H1 (cell line): Measurements from ENCODE around the gene CAMKK1. TPM values are rescaled to one million over a fixed set of nuclear protein-coding genes. Genes with fewer than 3 reads are reported as not detected.

Experiments
- CHD2 ChIP-seq: IDR thresholded peaks from 2 replicates; pipeline ENCODE4 v1.6.1; 2012; ENCODE audit warnings: low read length, improper control_type of control experiment
- KDM4A ChIP-seq: IDR thresholded peaks from one replicate; pipeline ENCODE4 v1.7.1; 2012; ENCODE audit warnings: low read depth, mild to moderate bottlenecking, moderate library complexity, low read length, inconsistent platforms; ENCODE audit not compliant: severe bottlenecking
- SIRT6 ChIP-seq: IDR thresholded peaks from one replicate; pipeline ENCODE4 v1.7.1; 2012; ENCODE audit warnings: low read length, inconsistent platforms
- TEAD4 ChIP-seq: IDR thresholded peaks from 2 replicates; pipeline ENCODE4 v1.6.1; 2012; ENCODE audit warnings: low read depth, low read length, inconsistent platforms, mixed read lengths
- polyA plus RNA-seq, 7 experiments: library from polyadenylated mRNA; depleted of rRNA in 3 of 7; stranded (reverse) in 5 of 7; unstranded in 2 of 7; fragments of >200 nt in 5 of 7; fragments of 200-250 nt in 2 of 7; gene quantifications; 1 replicate in 5 of 7; 2 replicates in 1 of 7; 4 replicates in 1 of 7; pipeline versions ENCODE4 v1.2.1 to v1.2.3, GENCODE V29; 2011 to 2013; ENCODE audit warnings: missing spikeins in 2 of 7, mixed read lengths in 2 of 7
- total RNA-seq: library from RNA; stranded (reverse); fragmentation: NEBNext Ultra II Directional; extraction: Animal tissue kit (Norgen Biotek cat#: 25700); gene quantifications from 2 replicates; pipeline ENCODE4 v1.2.1, GENCODE V29; 2021

Gene CAMKK1
- total and polyA plus RNA-seq, 2 of the 8 experiments (the other 6 are each of a cell fraction or from before 2014, with no cell fraction given) = 7.1 to 7.6 TPM

DNA sequence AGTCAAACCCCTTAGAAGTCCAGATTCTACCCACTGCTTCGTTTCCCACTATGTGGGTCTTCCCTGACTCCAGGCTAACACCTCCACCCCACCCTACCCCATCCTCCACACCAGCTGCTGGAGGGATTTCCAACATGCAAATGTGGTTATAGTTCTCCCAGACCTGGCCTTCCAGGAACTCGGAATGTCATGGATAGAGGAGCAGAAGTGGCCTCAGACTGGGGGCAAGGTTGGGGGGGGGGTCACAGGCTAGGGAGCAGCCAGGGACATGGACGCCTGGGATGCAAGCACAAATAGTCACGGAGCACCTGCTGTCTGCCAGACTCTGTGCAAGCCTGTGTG lies 2.0 kb downstream of the CAMKK1 start (continued):
- no peak for TF ChIP-seq KDM4A
- TF ChIP-seq TEAD4 = no peak
- no peak for TF ChIP-seq SIRT6
- no peak for TF ChIP-seq CHD2
- TF ChIP-seq, all 59 proteins: peak for 0
